ENCODE measurements around the gene MYO9A.
"Not testable (repeated sequence)": the region's sequence is repeated elsewhere in the genome, so short reads cannot be mapped to it uniquely, and the experiment has no call there.

The MYO9A gene

DNA sequence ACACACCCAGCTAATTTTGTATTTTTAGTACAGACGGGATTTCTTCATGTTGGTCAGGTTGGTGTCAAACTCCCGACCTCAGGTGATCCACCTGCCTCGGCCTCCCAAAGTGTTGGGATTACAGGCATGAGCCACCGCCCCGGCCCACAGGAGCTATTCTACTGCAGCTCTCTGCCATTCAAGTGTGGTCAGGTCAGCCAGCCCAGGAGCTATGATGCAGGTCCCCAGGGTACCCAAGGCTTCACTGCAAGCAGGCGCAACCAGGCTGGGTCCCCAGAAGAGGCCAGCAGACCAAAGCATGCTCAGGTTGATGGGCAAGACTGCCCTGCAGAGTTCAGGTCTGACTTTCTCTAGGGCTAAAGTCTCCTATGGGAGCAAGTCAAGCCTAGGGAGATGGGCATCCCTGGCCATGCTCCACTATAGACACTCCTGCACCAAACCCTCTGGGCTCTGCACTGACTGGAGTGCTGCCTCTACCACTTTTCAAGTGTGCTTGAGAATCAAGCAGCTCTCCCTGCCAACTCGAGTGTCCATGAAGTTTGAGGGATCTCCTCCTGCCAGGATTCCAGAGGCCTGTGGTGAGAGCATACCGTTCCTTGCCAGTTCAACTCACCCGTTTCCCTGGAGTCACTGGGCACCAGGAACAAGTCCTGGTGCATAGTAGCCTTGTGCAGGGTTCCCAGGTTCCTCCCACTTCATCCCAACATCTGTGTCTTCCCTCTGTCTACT, 30.9 kb downstream of the MYO9A start:
- Histone ChIP-seq H3K4me1 (ENCODE audit: control extremely low read depth in 1 of 4, control insufficient read depth in 4 of 4, insufficient read depth in 4 of 4, low read length in 3 of 4) (no peaks in the 10 kb centered on the region), H3K27ac (ENCODE audit: insufficient read depth in 1 of 2, low read depth in 1 of 2, low read length in 2 of 2, poor library complexity in 1 of 2, severe bottlenecking in 2 of 2) (no peak overlapping the region), H3K9me3 (ENCODE audit: control extremely low read depth in 1 of 5, control insufficient read depth in 4 of 5, insufficient read depth in 2 of 5, low read depth in 1 of 5, low read length in 4 of 5) (peaks cover 0 to 8% (median 5%) of the 10 kb centered on the region in 5 experiments), H3K36me3 (ENCODE audit: control insufficient read depth in 4 of 4, insufficient read depth in 4 of 4, low read length in 3 of 4) (peaks cover 0 to 3% (median 1%) of the 10 kb centered on the region in 4 experiments), H3K27me3 (replicated peaks in 2 of 5; ENCODE audit: control insufficient read depth in 4 of 5, insufficient read depth in 5 of 5, low read length in 4 of 5) (no peaks in the 10 kb centered on the region), H3K4me3 (ENCODE audit: control insufficient read depth in 1 of 7, extremely low read depth in 1 of 7, insufficient read depth in 4 of 7, low read depth in 2 of 7, low read length in 6 of 7) (no peak overlapping the region)
- 97% methylated on average over 9 of the region's 9 CpGs for WGBS (ENCODE audit: insufficient coverage)
- CTCF ChIA-PET = no interaction called here
- DNase-seq = no peak
- POLR2A ChIA-PET = no interaction called here

DNA sequence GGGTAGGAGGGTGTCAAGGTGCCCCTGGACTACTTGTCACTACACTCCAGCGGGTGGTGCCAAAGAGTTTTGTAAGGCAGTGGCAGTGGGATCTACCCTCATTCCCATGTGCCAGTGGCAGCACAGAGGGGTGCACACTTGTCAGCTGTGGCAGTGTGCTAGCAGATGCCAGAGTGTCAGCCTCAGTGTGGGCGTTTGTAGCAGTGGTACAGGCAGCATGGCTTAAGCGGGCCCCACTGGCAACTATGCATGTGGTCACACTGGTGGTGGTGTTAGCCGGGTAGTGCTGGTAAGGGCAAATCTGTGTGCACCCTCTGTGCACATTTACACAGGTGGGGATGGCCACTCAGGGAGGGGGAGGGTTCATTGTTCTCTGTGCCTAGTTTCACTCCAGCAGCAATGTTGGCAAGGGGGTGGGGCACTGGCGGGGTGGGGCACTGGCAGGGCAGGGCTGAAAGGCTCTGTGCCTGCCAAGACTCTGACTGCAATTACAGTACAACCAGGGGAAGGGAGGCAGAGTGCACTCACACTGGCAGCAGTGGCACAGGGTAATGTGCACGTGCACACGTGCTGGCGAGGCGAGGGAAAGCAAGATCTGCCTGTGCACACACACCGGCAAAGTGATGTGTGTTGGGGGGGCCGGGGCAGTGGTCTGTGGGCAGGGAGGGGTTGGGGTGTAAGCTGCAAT, 31.8 kb downstream of the MYO9A start:
- Histone ChIP-seq H3K36me3 (ENCODE audit: control insufficient read depth in 4 of 4, insufficient read depth in 4 of 4, low read length in 3 of 4) (peaks cover 0 to 3% (median under 1%) of the 10 kb centered on the region in 4 experiments), H3K4me3 (ENCODE audit: control insufficient read depth in 1 of 7, extremely low read depth in 1 of 7, insufficient read depth in 4 of 7, low read depth in 2 of 7, low read length in 6 of 7) (no peak overlapping the region), H3K9me3 (ENCODE audit: control extremely low read depth in 1 of 5, control insufficient read depth in 4 of 5, insufficient read depth in 2 of 5, low read depth in 1 of 5, low read length in 4 of 5) (peaks cover 0 to 8% (median 5%) of the 10 kb centered on the region in 5 experiments), H3K27ac (ENCODE audit: insufficient read depth in 1 of 2, low read depth in 1 of 2, low read length in 2 of 2, poor library complexity in 1 of 2, severe bottlenecking in 2 of 2) (no peak overlapping the region), H3K27me3 (replicated peaks in 2 of 5; ENCODE audit: control insufficient read depth in 4 of 5, insufficient read depth in 5 of 5, low read length in 4 of 5) (no peaks in the 10 kb centered on the region), H3K4me1 (ENCODE audit: control extremely low read depth in 1 of 4, control insufficient read depth in 4 of 4, insufficient read depth in 4 of 4, low read length in 3 of 4) (no peaks in the 10 kb centered on the region)
- ChIA-PET CTCF (no interaction called here), POLR2A (no interaction called here)
- no peak for DNase-seq
- WGBS (ENCODE audit: insufficient coverage) = 99% methylated on average over 9 of the region's 11 CpGs

DNA sequence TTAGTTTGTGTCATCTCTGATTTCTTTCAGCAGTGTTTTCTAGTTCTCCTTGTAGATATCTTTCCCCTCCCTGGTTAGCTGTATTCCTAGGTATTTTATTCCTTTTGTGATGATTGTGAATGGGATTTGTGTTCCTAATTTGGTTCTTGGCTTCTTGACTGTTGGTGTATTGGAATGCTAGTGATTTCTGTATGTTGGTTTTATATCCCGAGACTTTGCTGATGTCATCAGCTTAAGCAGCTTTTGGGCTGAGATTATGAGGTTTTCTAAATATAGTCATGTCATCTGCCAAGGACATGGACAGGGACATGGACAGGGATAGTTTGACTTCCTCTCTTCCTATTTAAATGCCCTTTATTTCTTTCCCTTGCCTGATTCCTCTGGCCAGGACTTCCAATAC, 35.8 kb downstream of the MYO9A start:
- POLR2A ChIA-PET = no interaction called here
- no peak overlapping the region for H3K4me3 ChIP-seq (ENCODE audit: control insufficient read depth in 1 of 7, extremely low read depth in 1 of 7, insufficient read depth in 4 of 7, low read depth in 2 of 7, low read length in 6 of 7)
- WGBS (ENCODE audit: insufficient coverage) = no CpG with 5 or more reads among the region's 1 CpG

DNA sequence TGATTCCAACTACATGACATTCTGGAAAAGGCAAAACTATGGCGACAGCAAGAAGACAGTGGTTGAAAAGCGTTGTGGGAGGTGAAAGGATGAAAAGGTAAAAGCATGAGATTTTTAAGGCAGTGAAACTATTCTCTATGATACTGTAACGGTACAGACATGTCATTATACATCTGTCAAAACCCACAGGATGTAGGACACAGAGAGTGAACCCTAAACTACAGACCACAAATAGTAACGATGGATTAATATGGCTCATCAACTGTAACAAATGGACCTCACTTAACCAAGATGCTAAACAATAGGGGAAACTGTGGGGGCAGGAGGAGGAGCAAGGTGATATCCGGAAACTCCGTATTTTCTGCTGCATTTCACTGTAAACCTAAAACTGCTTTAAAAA, 39.1 kb downstream of the MYO9A start:
- no peak overlapping the region for H3K27ac ChIP-seq (ENCODE audit: insufficient read depth in 1 of 2, low read depth in 1 of 2, low read length in 2 of 2, poor library complexity in 1 of 2, severe bottlenecking in 2 of 2)
- no peak overlapping the region for H3K4me3 ChIP-seq (ENCODE audit: control insufficient read depth in 1 of 7, extremely low read depth in 1 of 7, insufficient read depth in 4 of 7, low read depth in 2 of 7, low read length in 6 of 7)
- H3K27me3 ChIP-seq (replicated peaks in 2 of 5; ENCODE audit: control insufficient read depth in 4 of 5, insufficient read depth in 5 of 5, low read length in 4 of 5) = no peaks in the 10 kb centered on the region
- ChIA-PET CTCF (no interaction called here), POLR2A (no interaction called here)
- 80% methylated on average over 1 of the region's 6 CpGs for whole genome bisulfite sequencing (ENCODE audit: insufficient coverage)
- H3K4me1 ChIP-seq (ENCODE audit: control extremely low read depth in 1 of 4, control insufficient read depth in 4 of 4, insufficient read depth in 4 of 4, low read length in 3 of 4) = peaks cover 0 to 2% (median 0%) of the 10 kb centered on the region in 4 experiments
- H3K36me3 ChIP-seq (ENCODE audit: control insufficient read depth in 4 of 4, insufficient read depth in 4 of 4, low read length in 3 of 4) = no peaks in the 10 kb centered on the region
- DNase-seq = no peak
- H3K9me3 ChIP-seq (ENCODE audit: control extremely low read depth in 1 of 5, control insufficient read depth in 4 of 5, insufficient read depth in 2 of 5, low read depth in 1 of 5, low read length in 4 of 5) = no peaks in the 10 kb centered on the region

More for the DNA sequence above, 35.8 kb downstream of the MYO9A start:
- no peaks in the 10 kb centered on the region for H3K27me3 ChIP-seq (replicated peaks in 2 of 5; ENCODE audit: control insufficient read depth in 4 of 5, insufficient read depth in 5 of 5, low read length in 4 of 5)
- CTCF ChIA-PET = no interaction called here
- no peak for DNase-seq
- H3K27ac ChIP-seq (ENCODE audit: insufficient read depth in 1 of 2, low read depth in 1 of 2, low read length in 2 of 2, poor library complexity in 1 of 2, severe bottlenecking in 2 of 2) = no peak overlapping the region
- peaks cover 0 to 8% (median 5%) of the 10 kb centered on the region in 5 experiments for H3K9me3 ChIP-seq (ENCODE audit: control extremely low read depth in 1 of 5, control insufficient read depth in 4 of 5, insufficient read depth in 2 of 5, low read depth in 1 of 5, low read length in 4 of 5)
- peaks cover 0 to 2% (median 0%) of the 10 kb centered on the region in 4 experiments for H3K4me1 ChIP-seq (ENCODE audit: control extremely low read depth in 1 of 4, control insufficient read depth in 4 of 4, insufficient read depth in 4 of 4, low read length in 3 of 4)
- H3K36me3 ChIP-seq (ENCODE audit: control insufficient read depth in 4 of 4, insufficient read depth in 4 of 4, low read length in 3 of 4) = peaks cover 0 to 3% (median under 1%) of the 10 kb centered on the region in 4 experiments

DNA sequence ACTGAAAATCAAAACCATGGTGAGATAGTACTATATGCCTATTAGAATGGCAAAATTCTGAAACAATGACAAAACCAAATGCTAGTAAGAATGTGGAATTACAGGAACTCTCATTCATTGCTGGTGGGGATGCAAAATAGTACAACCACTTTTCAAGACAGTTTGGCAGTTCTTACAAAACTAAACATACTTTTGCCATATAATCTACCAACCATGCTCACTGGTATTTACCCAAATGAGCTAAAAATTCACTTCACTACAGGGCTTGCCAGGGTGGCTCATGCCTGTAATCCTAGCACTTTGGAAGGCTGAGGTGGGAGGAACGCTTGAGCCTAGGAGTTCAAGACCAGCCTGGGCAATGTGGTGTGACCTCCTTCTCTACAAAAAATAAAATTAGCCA, 40.0 kb downstream of the MYO9A start:
- Histone ChIP-seq H3K9me3 (ENCODE audit: control extremely low read depth in 1 of 5, control insufficient read depth in 4 of 5, insufficient read depth in 2 of 5, low read depth in 1 of 5, low read length in 4 of 5) (no peaks in the 10 kb centered on the region), H3K27ac (ENCODE audit: insufficient read depth in 1 of 2, low read depth in 1 of 2, low read length in 2 of 2, poor library complexity in 1 of 2, severe bottlenecking in 2 of 2) (no peak overlapping the region), H3K4me3 (ENCODE audit: control insufficient read depth in 1 of 7, extremely low read depth in 1 of 7, insufficient read depth in 4 of 7, low read depth in 2 of 7, low read length in 6 of 7) (no peak overlapping the region), H3K4me1 (ENCODE audit: control extremely low read depth in 1 of 4, control insufficient read depth in 4 of 4, insufficient read depth in 4 of 4, low read length in 3 of 4) (peaks cover 0 to 2% (median 0%) of the 10 kb centered on the region in 4 experiments), H3K36me3 (ENCODE audit: control insufficient read depth in 4 of 4, insufficient read depth in 4 of 4, low read length in 3 of 4) (no peaks in the 10 kb centered on the region), H3K27me3 (replicated peaks in 2 of 5; ENCODE audit: control insufficient read depth in 4 of 5, insufficient read depth in 5 of 5, low read length in 4 of 5) (no peaks in the 10 kb centered on the region)
- 100% methylated on average over 1 of the region's 1 CpG for WGBS (ENCODE audit: insufficient coverage)
- ChIA-PET CTCF (no interaction called here), POLR2A (no interaction called here)
- DNase-seq = no peak

DNA sequence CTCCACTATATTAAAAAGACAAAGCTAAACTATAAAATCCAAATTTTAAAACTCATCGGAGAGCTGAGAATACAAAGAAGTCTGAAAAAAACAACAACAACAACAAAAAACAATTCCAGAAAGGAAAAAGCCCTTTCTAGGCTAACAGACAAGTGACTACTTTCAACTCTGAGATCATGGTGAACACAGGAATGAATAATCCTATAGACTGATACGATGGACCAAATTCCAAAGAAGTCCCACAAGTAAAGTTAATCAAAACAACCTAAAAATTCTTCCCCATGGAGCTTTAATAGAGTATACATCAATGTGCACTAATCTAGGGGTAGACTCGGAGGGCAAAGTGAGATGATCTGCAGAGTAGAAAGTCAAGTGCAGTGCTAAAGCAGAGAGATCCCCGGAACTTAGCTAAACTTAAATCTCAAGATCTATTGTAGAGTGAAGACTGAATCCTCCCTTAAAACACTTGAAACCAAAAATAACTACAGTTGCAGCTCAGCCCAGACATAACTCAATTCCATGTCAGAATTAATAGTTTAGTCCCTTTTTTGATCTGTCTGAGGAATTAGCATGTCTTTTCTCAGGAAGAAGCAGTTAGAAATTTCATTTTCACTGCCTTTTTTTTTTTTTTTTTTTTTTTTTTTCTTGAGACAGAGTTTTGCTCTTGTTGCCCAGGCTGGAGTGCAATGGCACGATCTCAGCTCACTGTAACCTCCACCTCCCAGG, 43.5 kb downstream of the MYO9A start:
- no peaks in the 10 kb centered on the region for H3K27me3 ChIP-seq (replicated peaks in 2 of 5; ENCODE audit: control insufficient read depth in 4 of 5, insufficient read depth in 5 of 5, low read length in 4 of 5)
- ChIA-PET POLR2A (no interaction called here), CTCF (interaction anchor here (1.1 kb wide), 1 partner anchor 15 kb away, joined by 3 read pairs; no protein-coding TSS in a partner anchor)
- H3K9me3 ChIP-seq (ENCODE audit: control extremely low read depth in 1 of 5, control insufficient read depth in 4 of 5, insufficient read depth in 2 of 5, low read depth in 1 of 5, low read length in 4 of 5) = no peaks in the 10 kb centered on the region
- no peak overlapping the region for H3K27ac ChIP-seq (ENCODE audit: insufficient read depth in 1 of 2, low read depth in 1 of 2, low read length in 2 of 2, poor library complexity in 1 of 2, severe bottlenecking in 2 of 2)
- H3K4me3 ChIP-seq (ENCODE audit: control insufficient read depth in 1 of 7, extremely low read depth in 1 of 7, insufficient read depth in 4 of 7, low read depth in 2 of 7, low read length in 6 of 7) = no peak overlapping the region
- DNase-seq = no peak
- peaks cover 0 to 2% (median 0%) of the 10 kb centered on the region in 4 experiments for H3K4me1 ChIP-seq (ENCODE audit: control extremely low read depth in 1 of 4, control insufficient read depth in 4 of 4, insufficient read depth in 4 of 4, low read length in 3 of 4)
- WGBS (ENCODE audit: insufficient coverage) = 100% methylated on average over 2 of the region's 5 CpGs
- H3K36me3 ChIP-seq (ENCODE audit: control insufficient read depth in 4 of 4, insufficient read depth in 4 of 4, low read length in 3 of 4) = no peaks in the 10 kb centered on the region

DNA sequence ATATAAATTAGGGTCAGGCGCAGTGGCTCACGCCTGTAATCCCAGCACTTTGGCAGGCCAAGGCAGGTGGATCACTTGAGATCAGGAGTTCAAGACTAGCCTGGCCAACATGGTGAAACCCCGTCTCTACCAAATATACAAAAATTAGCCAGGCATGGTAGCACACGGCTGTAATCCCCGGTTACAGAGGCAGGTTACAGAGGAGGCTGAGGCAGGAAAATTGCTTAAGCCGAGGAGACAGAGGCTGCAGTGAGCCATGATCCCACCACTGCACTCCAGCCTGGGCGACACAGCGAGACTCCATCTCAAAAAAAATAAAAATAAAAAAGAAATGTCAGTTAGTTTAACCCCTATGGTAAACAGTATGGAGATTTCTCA, 46.5 kb downstream of the MYO9A start:
- H3K4me1 ChIP-seq (ENCODE audit: control extremely low read depth in 1 of 4, control insufficient read depth in 4 of 4, insufficient read depth in 4 of 4, low read length in 3 of 4); DNase-seq; POLR2A ChIA-PET; H3K36me3 ChIP-seq (ENCODE audit: control insufficient read depth in 4 of 4, insufficient read depth in 4 of 4, low read length in 3 of 4); H3K27ac ChIP-seq (ENCODE audit: insufficient read depth in 1 of 2, low read depth in 1 of 2, low read length in 2 of 2, poor library complexity in 1 of 2, severe bottlenecking in 2 of 2); CTCF ChIA-PET; H3K4me3 ChIP-seq (ENCODE audit: control insufficient read depth in 1 of 7, extremely low read depth in 1 of 7, insufficient read depth in 4 of 7, low read depth in 2 of 7, low read length in 6 of 7); H3K9me3 ChIP-seq (ENCODE audit: control extremely low read depth in 1 of 5, control insufficient read depth in 4 of 5, insufficient read depth in 2 of 5, low read depth in 1 of 5, low read length in 4 of 5); H3K27me3 ChIP-seq (replicated peaks in 2 of 5; ENCODE audit: control insufficient read depth in 4 of 5, insufficient read depth in 5 of 5, low read length in 4 of 5): not testable (repeated sequence)
- 100% methylated on average over 3 of the region's 8 CpGs for WGBS (ENCODE audit: insufficient coverage)
